Renal cortex interstitium (tissue), 11 donors: ENCODE measurements around the gene VPS13A. TPM values are rescaled to one million over a fixed set of nuclear protein-coding genes. Genes with fewer than 3 reads are reported as not detected.
"Not testable (repeated sequence)": the region's sequence is repeated elsewhere in the genome, so short reads cannot be mapped to it uniquely, and the experiment has no call there.

Source experiments
- DNase-seq, 11 donors: peaks; one replicate each; pipeline ENCODE4 v3.0.0-alpha.2; 2013; ENCODE audit warnings: low read depth in 9 of 11, low spot score in 4 of 11; ENCODE audit errors: extremely low read depth in 1 of 11
- polyA plus RNA-seq, 3 donors: library from polyadenylated mRNA; unstranded; fragments of 120-200 nt; gene quantifications; one replicate each; pipeline ENCODE4 v1.2.1, GENCODE V29; 2013; ENCODE audit not compliant: insufficient read length in 3 of 3

VPS13A gene
- polyA plus RNA-seq, 3 donors = 30.9 to 48.9 (median 37.2) TPM

GRCh38 chr9:77440057-77440456 is 262.7 kb downstream of the VPS13A start:
- DNase-seq = peak in 1 of 11 donors; percentile 12

GRCh38 chr9:77441124-77441523 is 263.8 kb downstream of the VPS13A start:
- DNase-seq = not testable (repeated sequence)

- DNase-seq = no peak
Measured at GRCh38 chr9:77442436-77442835, 265.1 kb downstream of the VPS13A start.

- no peak for DNase-seq
Measured at GRCh38 chr9:77447646-77448045, 270.3 kb downstream of the VPS13A start.

GRCh38 chr9:77449240-77450084 is 272.1 kb downstream of the VPS13A start:
- no peak for DNase-seq

- no peak for DNase-seq
Measured at GRCh38 chr9:77450085-77450475, 272.7 kb downstream of the VPS13A start.

GRCh38 chr9:77451507-77451906 is 274.2 kb downstream of the VPS13A start:
- DNase-seq = no peak

- DNase-seq = no peak
Measured at GRCh38 chr9:77453825-77454647, 276.7 kb downstream of the VPS13A start.

GRCh38 chr9:77454663-77455062 is 277.3 kb downstream of the VPS13A start:
- DNase-seq = no peak

GRCh38 chr9:77455312-77455927 is 278.1 kb downstream of the VPS13A start:
- no peak for DNase-seq

GRCh38 chr9:77456829-77457437 is 279.6 kb downstream of the VPS13A start:
- DNase-seq = peak in 9 of 11 donors; percentile 60 to 85 (median 70)

- DNase-seq = peak in 7 of 11 donors; percentile 39 to 75 (median 55)
Measured at GRCh38 chr9:77457916-77458592, 280.7 kb downstream of the VPS13A start.

- no peak for DNase-seq
Measured at GRCh38 chr9:77460938-77461337, 283.6 kb downstream of the VPS13A start.

- no peak for DNase-seq
Measured at GRCh38 chr9:77462066-77462465, 284.7 kb downstream of the VPS13A start.

- peak in 7 of 11 donors; percentile 33 to 61 (median 54) for DNase-seq
Measured at GRCh38 chr9:77463151-77463550, 285.8 kb downstream of the VPS13A start.

- no peak for DNase-seq
Measured at GRCh38 chr9:77464661-77465060, 287.3 kb downstream of the VPS13A start.

- peak in 1 of 11 donors; percentile 14 for DNase-seq
Measured at GRCh38 chr9:77469515-77470231, 292.3 kb downstream of the VPS13A start.
